Measurements from ENCODE around the gene PPP1R12B.
"Not testable (repeated sequence)": the region's sequence is repeated elsewhere in the genome, so short reads cannot be mapped to it uniquely, and the experiment has no call there.

The PPP1R12B gene

DNA sequence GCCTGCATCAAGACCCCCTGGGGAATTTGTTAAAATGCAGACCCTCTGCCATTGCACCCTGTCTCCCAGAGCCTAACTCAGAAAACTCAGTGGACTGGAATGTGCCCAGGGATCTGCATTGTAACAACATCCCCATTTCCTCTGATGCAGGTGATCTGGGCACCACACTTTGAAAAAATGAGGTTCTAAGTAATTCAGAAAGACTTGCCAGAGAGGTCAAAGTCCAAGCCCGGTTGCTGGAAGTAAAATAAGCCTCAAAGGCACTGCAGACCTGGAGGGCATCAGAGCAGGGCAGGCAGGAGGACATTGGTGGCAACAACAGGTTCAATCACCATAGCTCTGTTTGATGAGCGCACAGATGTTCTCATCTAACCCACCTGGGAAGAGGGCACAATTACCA, 271.0 kb downstream of the PPP1R12B start:
- no peak for DNase-seq (ENCODE audit: low spot score)
- TF ChIP-seq, protein P1, sequence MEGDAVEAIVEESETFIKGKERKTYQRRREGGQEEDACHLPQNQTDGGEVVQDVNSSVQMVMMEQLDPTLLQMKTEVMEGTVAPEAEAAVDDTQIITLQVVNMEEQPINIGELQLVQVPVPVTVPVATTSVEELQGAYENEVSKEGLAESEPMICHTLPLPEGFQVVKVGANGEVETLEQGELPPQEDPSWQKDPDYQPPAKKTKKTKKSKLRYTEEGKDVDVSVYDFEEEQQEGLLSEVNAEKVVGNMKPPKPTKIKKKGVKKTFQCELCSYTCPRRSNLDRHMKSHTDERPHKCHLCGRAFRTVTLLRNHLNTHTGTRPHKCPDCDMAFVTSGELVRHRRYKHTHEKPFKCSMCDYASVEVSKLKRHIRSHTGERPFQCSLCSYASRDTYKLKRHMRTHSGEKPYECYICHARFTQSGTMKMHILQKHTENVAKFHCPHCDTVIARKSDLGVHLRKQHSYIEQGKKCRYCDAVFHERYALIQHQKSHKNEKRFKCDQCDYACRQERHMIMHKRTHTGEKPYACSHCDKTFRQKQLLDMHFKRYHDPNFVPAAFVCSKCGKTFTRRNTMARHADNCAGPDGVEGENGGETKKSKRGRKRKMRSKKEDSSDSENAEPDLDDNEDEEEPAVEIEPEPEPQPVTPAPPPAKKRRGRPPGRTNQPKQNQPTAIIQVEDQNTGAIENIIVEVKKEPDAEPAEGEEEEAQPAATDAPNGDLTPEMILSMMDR (IDR thresholded peaks at IDR 0.05; ENCODE audit: extremely low read depth, insufficient read depth, missing control alignments): no peak
- in situ Hi-C loops (cut with MboI; ENCODE audit: low pct_unique_long_range_greater_than_20kb, low sequenced_read_pairs, unreplicated experiment): no loop called here

DNA sequence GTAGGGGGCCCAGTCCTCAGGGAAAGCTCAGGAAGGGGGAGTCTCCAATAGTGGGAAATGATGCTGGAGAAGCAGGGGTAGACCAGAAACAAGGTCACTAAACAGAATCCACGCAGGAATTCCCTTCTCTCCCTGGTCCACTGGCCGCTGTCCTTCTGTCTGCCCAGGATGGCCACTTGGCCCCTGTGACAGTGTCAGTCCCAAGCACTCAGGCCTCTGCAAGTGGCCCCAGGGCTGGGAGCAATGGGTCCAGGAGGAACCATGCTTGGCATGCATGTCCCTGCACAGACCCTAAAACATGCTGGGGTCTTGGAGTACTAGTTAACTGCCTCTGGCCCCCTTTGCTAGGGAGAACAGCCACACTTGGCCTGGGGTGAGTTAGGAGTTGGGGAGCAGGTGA, 271.5 kb downstream of the PPP1R12B start:
- in situ Hi-C loops (cut with MboI; ENCODE audit: low pct_unique_long_range_greater_than_20kb, low sequenced_read_pairs, unreplicated experiment); DNase-seq (ENCODE audit: low spot score): not testable (repeated sequence)

DNA sequence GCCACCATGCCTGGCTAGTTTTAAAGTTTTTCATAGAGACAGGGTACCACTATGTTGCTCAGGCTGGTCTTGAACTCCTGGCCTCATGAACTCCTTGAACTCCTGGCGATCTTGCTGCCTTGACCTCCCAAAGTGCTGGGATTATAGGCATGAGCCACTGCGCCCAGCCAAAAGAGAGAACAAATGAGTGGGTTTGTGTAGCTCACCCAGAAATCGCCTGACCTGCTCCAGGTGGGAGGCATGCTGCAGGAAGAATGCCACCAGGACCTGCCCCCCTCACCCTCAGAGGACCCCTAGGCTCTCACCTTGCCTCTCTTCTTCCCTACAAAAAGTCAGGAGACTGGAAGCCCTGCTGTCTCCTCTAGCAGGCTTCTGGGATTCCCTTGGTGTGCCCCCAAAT, 272.9 kb downstream of the PPP1R12B start:
- no peak for DNase-seq (ENCODE audit: low spot score)
- TF ChIP-seq, protein P1 (IDR thresholded peaks at IDR 0.05; ENCODE audit: extremely low read depth, insufficient read depth, missing control alignments): no peak
- in situ Hi-C loops (cut with MboI; ENCODE audit: low pct_unique_long_range_greater_than_20kb, low sequenced_read_pairs, unreplicated experiment): no loop called here

DNA sequence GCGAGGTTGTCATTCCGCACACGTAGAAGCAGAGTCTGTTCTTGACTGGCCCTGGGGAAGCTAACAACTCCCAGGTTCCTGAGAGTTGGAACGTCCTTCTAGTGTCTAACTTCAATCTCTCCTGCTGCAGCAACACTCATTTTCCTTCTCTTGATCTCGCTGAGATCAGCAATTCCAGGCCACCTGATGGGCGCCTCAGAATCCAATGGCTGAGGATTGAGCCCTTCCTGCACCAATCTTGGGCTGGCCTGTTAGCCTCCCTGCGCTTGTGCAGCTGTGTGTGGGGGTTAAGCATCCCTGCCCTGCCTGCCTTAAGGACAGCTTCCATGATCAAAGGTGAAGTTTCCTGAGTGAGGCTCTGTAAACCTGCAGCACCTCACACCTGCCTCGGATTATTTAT, 273.9 kb downstream of the PPP1R12B start:
- TF ChIP-seq, protein P1 (IDR thresholded peaks at IDR 0.05; ENCODE audit: extremely low read depth, insufficient read depth, missing control alignments): no peak
- DNase-seq (ENCODE audit: low spot score): no peak
- in situ Hi-C loops (cut with MboI; ENCODE audit: low pct_unique_long_range_greater_than_20kb, low sequenced_read_pairs, unreplicated experiment): no loop called here

DNA sequence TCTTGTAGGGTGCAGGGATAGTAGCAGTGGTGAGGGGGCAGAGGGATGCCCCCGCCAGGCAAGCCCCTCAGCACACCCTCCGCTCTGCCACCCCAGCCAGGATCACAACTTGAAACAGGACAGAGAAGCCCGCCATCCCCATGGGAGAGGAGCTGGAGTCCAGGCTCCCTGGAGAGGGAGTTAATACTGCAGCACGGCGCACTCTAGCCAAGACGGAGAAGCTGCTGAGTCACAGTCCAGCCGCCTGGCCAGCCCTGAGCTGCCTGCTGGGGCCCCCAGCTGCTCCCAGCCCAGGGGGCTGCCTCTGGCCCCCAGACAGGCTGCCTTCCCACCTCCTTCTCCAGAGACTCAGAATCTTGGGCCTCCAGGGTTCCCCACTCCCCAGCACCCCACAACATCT, 274.6 kb downstream of the PPP1R12B start:
- TF ChIP-seq, protein P1 (IDR thresholded peaks at IDR 0.05; ENCODE audit: extremely low read depth, insufficient read depth, missing control alignments): no peak
- DNase-seq (ENCODE audit: low spot score): no peak
- in situ Hi-C loops (cut with MboI; ENCODE audit: low pct_unique_long_range_greater_than_20kb, low sequenced_read_pairs, unreplicated experiment): no loop called here

DNA sequence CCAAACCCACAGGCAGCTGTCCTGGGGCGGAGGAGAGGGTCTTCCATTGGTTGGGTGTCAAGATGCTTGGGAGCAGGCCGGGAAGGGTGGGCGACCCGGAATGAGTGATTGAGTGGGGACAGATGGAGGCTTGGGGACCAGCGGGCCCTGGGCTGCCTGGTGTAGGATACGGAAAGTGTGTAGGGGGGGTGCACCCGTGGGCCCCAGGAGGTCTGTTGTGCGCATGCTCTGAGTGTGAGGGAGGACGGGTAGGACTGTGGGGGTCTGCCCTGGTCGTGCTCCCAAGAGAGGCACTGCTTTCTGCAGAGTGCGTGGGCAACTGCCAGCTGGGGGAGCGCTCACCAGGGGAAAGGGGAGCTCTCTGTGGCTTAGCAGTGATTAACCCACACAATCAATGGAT, 275.0 kb downstream of the PPP1R12B start:
- in situ Hi-C loops (cut with MboI; ENCODE audit: low pct_unique_long_range_greater_than_20kb, low sequenced_read_pairs, unreplicated experiment); DNase-seq (ENCODE audit: low spot score): not testable (repeated sequence)

DNA sequence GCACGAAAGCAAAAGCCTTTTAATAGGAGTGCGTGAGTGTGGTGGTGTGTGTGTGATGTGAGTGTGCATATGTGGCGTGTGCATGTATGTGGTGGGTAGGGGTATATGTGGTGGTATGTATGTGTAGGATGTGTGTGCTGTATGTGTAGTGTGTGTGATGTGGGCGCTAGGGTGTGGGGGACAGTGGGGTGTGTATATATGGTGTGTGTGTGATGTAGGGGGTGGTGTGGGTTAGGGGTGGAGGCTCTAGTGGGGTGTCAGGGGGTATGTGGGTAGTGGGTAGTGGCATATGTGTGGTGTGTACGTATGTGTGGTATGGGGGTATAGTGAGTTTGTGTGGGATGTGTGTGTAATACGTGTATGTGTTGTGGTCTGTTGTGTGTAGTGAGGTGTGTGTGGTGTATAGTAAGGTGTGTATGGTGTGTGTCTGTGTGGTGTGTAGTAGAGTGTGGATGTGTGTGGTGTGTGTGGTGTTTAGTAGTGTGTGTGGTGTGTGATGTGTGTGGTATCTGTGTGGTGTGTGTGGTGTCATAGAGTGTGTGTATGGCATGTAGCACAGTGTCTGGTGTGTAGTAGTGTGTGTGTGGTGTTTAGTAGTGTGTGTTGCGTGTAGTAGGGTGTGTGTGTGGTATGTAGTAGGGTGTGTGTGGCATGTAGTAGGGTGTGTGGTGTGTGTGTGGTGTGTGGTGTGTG, 275.7 kb downstream of the PPP1R12B start:
- DNase-seq (ENCODE audit: low spot score): no peak
- TF ChIP-seq, protein P1 (IDR thresholded peaks at IDR 0.05; ENCODE audit: extremely low read depth, insufficient read depth, missing control alignments): no peak
- in situ Hi-C loops (cut with MboI; ENCODE audit: low pct_unique_long_range_greater_than_20kb, low sequenced_read_pairs, unreplicated experiment): no loop called here

DNA sequence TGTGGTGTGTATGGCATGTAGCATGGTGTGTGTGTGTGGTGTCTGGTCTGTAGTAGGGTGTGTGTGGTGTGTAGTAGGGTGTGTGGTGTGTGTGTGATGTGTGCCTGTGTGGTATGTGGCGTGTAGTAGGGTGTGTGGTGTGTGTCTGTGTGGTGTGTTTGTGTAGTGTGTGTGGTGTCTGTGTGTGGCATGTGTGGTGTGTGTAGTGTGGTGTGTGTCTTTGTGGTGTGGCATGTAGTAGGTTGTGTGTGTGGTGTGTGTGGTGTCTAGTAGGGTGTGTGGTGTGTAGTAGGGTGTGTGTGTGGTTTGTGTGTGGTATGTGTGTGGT, 276.2 kb downstream of the PPP1R12B start:
- in situ Hi-C loops (cut with MboI; ENCODE audit: low pct_unique_long_range_greater_than_20kb, low sequenced_read_pairs, unreplicated experiment): no loop called here
- peak; percentile 50 for DNase-seq (ENCODE audit: low spot score)
- TF ChIP-seq, protein P1 (IDR thresholded peaks at IDR 0.05; ENCODE audit: extremely low read depth, insufficient read depth, missing control alignments): no peak

Measured in GM13977 (cell line).